Neural cell (in vitro differentiated cells): ENCODE measurements around the gene NOC3L.

Experiments
- MXI1 ChIP-seq: fragments of 450-650 bp; conservative IDR thresholded peaks from 2 replicates; pipeline ENCODE4 v1.6.1; 2014; ENCODE audit warnings: antibody characterized with exemption, mild to moderate bottlenecking; ENCODE audit not compliant: poor library complexity, severe bottlenecking
- TF ChIP-seq, protein P1 (sequence below): fragments of 450-650 bp; IDR thresholded peaks from 2 replicates; pipeline ENCODE4 v1.5.1; 2014; ENCODE audit warnings: antibody characterized with exemption, mild to moderate bottlenecking, moderate library complexity; ENCODE audit not compliant: poor library complexity, severe bottlenecking

- TF ChIP-seq, protein P1, sequence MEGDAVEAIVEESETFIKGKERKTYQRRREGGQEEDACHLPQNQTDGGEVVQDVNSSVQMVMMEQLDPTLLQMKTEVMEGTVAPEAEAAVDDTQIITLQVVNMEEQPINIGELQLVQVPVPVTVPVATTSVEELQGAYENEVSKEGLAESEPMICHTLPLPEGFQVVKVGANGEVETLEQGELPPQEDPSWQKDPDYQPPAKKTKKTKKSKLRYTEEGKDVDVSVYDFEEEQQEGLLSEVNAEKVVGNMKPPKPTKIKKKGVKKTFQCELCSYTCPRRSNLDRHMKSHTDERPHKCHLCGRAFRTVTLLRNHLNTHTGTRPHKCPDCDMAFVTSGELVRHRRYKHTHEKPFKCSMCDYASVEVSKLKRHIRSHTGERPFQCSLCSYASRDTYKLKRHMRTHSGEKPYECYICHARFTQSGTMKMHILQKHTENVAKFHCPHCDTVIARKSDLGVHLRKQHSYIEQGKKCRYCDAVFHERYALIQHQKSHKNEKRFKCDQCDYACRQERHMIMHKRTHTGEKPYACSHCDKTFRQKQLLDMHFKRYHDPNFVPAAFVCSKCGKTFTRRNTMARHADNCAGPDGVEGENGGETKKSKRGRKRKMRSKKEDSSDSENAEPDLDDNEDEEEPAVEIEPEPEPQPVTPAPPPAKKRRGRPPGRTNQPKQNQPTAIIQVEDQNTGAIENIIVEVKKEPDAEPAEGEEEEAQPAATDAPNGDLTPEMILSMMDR = no peak
- no peak for TF ChIP-seq MXI1
These were observed 46.4 kb upstream of the NOC3L start for GRCh38 chr10:94409021-94409657.
